ENCODE data around the gene CORIN.

CORIN gene

DNA sequence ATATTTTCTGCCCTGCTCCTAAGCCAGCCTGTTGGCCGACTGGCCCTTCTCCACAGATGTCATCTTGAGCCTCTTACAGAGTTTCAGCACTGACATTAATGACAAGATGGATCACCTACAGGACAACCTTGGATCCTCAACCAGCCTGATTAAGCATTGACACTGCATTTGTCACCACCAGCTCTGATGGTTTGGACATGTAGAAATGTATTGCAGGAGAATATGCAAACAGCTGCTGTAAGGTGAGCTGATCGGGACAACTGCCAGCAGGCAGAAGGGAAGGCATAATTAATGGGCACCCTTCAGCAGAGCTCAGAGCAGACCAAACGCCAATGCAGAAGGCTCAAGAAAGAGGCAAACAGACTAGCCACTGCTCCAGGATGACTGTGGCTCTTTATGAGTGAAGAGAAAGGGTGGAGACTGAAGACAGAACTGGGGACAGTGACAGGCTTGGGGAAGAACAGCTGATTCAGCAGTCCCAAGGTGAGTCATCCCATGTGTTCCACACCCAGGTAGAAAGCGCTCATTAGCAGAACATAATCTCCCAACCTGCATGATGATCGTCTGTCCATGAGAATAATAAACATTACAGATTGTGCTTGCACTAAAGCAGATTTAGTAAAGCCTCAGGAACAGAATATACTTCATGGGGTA, 6.7 kb downstream of the CORIN start:
- H3K4me2 ChIP-seq (ENCODE audit: low read length) = no peak overlapping the region
- H3K9ac ChIP-seq (ENCODE audit: low read depth, low read length) = no peak overlapping the region
- no peaks in the 10 kb centered on the region for H3K9me3 ChIP-seq (replicated peaks; ENCODE audit: low read length)
- peaks cover 3% of the 10 kb centered on the region for H3K36me3 ChIP-seq (ENCODE audit: insufficient read depth, low read length)
- H3K4me3 ChIP-seq (ENCODE audit: low read length) = no peak overlapping the region
- peaks cover 19% of the 10 kb centered on the region for H3K4me1 ChIP-seq (ENCODE audit: control insufficient read depth, insufficient read depth, low read length)
- H3K27me3 ChIP-seq (ENCODE audit: control insufficient read depth, insufficient read depth, low read length) = no peaks in the 10 kb centered on the region

GRCh38 chr4:47830265-47831025, 7.4 kb downstream of the CORIN start:
- Histone ChIP-seq H3K9ac (ENCODE audit: low read depth, low read length) (no peak overlapping the region), H3K4me2 (ENCODE audit: low read length) (no peak overlapping the region), H3K36me3 (ENCODE audit: insufficient read depth, low read length) (peaks cover 3% of the 10 kb centered on the region), H3K4me1 (ENCODE audit: control insufficient read depth, insufficient read depth, low read length) (peaks cover 11% of the 10 kb centered on the region), H3K27me3 (ENCODE audit: control insufficient read depth, insufficient read depth, low read length) (no peaks in the 10 kb centered on the region), H3K9me3 (replicated peaks; ENCODE audit: low read length) (no peaks in the 10 kb centered on the region), H3K4me3 (ENCODE audit: low read length) (no peak overlapping the region)

- Histone ChIP-seq H3K4me1 (ENCODE audit: control insufficient read depth, insufficient read depth, low read length) (peaks cover 4% of the 10 kb centered on the region), H3K9ac (ENCODE audit: low read depth, low read length) (no peak overlapping the region), H3K4me3 (ENCODE audit: low read length) (no peak overlapping the region), H3K9me3 (replicated peaks; ENCODE audit: low read length) (no peaks in the 10 kb centered on the region), H3K4me2 (ENCODE audit: low read length) (no peak overlapping the region), H3K27me3 (ENCODE audit: control insufficient read depth, insufficient read depth, low read length) (no peaks in the 10 kb centered on the region), H3K36me3 (ENCODE audit: insufficient read depth, low read length) (peaks cover 3% of the 10 kb centered on the region)
These were observed 8.4 kb downstream of the CORIN start for GRCh38 chr4:47829438-47829837.

DNA sequence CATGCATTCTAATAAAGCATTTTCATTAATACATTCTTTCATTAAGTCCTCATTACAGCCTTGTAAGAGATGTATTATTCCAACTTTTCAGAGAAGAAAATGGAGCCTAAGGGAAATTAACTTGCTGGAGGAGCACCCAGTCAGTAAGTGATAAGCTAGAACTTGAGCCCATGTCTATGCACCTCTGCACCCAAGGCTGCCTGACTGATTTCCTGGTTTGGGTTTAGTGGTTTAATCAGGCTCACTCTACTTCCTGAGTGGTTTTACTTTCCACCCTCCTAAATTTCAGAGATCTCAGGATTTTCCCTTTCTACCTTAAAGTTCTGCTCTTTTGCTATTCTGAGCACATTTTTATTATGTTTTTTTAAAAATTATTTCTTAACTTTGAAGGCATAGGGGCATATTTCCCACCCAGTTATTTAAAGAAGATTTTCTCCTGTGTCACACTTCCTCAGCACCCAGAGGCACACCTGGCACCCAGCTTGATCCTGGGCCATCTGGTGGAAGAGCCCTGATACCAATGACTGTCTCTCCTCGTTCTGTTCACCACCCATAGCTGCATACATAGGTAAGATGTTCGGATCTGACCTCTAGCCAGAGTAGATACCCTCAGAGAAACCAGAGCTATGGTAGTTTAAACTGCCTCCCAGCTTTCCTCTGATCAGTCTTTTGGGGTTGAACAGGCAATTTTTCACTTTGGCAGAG, 10.4 kb downstream of the CORIN start:
- no peaks in the 10 kb centered on the region for H3K9me3 ChIP-seq (replicated peaks; ENCODE audit: low read length)
- H3K4me2 ChIP-seq (ENCODE audit: low read length) = no peak overlapping the region
- H3K4me1 ChIP-seq (ENCODE audit: control insufficient read depth, insufficient read depth, low read length) = peaks cover 4% of the 10 kb centered on the region
- H3K4me3 ChIP-seq (ENCODE audit: low read length) = no peak overlapping the region
- H3K27me3 ChIP-seq (ENCODE audit: control insufficient read depth, insufficient read depth, low read length) = no peaks in the 10 kb centered on the region
- H3K36me3 ChIP-seq (ENCODE audit: insufficient read depth, low read length) = peaks cover 3% of the 10 kb centered on the region
- no peak overlapping the region for H3K9ac ChIP-seq (ENCODE audit: low read depth, low read length)

- Histone ChIP-seq H3K4me2 (ENCODE audit: low read length) (no peak overlapping the region), H3K27me3 (ENCODE audit: control insufficient read depth, insufficient read depth, low read length) (no peaks in the 10 kb centered on the region), H3K9me3 (replicated peaks; ENCODE audit: low read length) (no peaks in the 10 kb centered on the region), H3K4me3 (ENCODE audit: low read length) (no peak overlapping the region), H3K9ac (ENCODE audit: low read depth, low read length) (no peak overlapping the region), H3K4me1 (ENCODE audit: control insufficient read depth, insufficient read depth, low read length) (no peaks in the 10 kb centered on the region), H3K36me3 (ENCODE audit: insufficient read depth, low read length) (peaks cover 3% of the 10 kb centered on the region)
These were observed 13.0 kb downstream of the CORIN start for GRCh38 chr4:47824840-47825239.

DNA sequence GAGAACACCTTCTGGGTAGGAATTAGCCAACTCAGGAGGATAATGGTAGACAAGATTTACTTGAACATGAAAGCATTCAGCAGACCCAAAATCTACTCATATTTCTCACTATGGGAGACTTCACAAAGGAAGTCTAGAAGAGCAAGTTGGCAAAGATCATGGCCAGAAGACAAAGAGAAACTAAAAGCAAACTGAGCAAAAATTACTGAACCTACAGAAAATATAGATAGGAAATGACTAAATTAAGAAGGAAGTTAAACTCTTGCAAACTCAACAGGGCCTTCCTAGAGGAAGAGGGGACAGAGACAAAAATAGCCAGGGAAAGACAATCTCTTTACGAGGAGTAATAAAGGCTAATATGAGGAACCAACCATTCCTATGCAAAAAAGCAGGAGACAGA, 18.7 kb downstream of the CORIN start:
- Histone ChIP-seq H3K36me3 (ENCODE audit: insufficient read depth, low read length) (no peaks in the 10 kb centered on the region), H3K4me3 (ENCODE audit: low read length) (no peak overlapping the region), H3K9me3 (replicated peaks; ENCODE audit: low read length) (no peaks in the 10 kb centered on the region), H3K4me2 (ENCODE audit: low read length) (peak overlapping the region; percentile 28), H3K27me3 (ENCODE audit: control insufficient read depth, insufficient read depth, low read length) (no peaks in the 10 kb centered on the region), H3K9ac (ENCODE audit: low read depth, low read length) (no peak overlapping the region), H3K4me1 (ENCODE audit: control insufficient read depth, insufficient read depth, low read length) (no peaks in the 10 kb centered on the region)

DNA sequence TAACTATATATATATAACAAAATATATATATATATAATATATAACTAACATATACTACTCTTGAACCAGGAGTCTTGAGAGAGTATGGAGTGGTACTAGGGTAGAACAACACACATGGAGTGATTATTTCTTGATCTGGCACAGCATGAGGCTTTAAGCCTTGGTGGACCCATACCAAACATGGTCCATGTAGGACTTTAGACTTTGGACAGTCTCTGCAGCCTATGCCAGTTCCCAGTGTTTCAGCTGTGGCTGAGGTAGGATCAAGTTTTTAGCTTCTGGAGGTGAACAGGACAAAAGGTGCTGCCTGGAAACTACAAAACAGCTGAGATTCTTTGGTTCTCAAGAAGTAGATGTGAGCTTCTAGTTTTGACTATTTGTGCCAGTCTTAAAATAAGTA, 20.6 kb downstream of the CORIN start:
- Histone ChIP-seq H3K9ac (ENCODE audit: low read depth, low read length) (no peak overlapping the region), H3K27me3 (ENCODE audit: control insufficient read depth, insufficient read depth, low read length) (no peaks in the 10 kb centered on the region)

DNA sequence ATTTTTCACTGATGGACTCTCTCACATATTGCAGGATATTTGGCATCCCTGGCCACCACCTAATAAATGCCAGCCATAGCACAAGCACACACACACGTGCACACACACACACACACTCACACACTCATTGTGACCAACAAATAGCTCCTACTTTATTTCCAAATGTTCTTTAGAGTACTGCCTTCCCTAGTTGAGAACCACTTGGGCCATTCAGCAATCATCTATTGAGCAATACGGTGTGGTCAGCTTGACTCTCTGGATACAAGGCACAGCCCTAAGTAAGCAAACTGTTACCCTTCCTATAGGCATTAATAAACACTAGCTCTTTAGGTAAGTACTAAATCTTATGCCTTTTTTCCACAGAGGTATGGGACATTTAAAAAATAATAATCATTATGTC, 21.1 kb downstream of the CORIN start:
- no peak overlapping the region for H3K9ac ChIP-seq (ENCODE audit: low read depth, low read length)

More for the DNA sequence above, 20.6 kb downstream of the CORIN start:
- no peaks in the 10 kb centered on the region for H3K36me3 ChIP-seq (ENCODE audit: insufficient read depth, low read length)
- no peak overlapping the region for H3K4me2 ChIP-seq (ENCODE audit: low read length)
- no peaks in the 10 kb centered on the region for H3K9me3 ChIP-seq (replicated peaks; ENCODE audit: low read length)
- no peak overlapping the region for H3K4me3 ChIP-seq (ENCODE audit: low read length)
- H3K4me1 ChIP-seq (ENCODE audit: control insufficient read depth, insufficient read depth, low read length) = no peaks in the 10 kb centered on the region

GRCh38 chr4:47814618-47815295, 23.1 kb downstream of the CORIN start:
- Histone ChIP-seq H3K4me3 (ENCODE audit: low read length) (no peak overlapping the region), H3K9me3 (replicated peaks; ENCODE audit: low read length) (no peaks in the 10 kb centered on the region), H3K4me2 (ENCODE audit: low read length) (no peak overlapping the region), H3K9ac (ENCODE audit: low read depth, low read length) (no peak overlapping the region), H3K27me3 (ENCODE audit: control insufficient read depth, insufficient read depth, low read length) (no peaks in the 10 kb centered on the region), H3K4me1 (ENCODE audit: control insufficient read depth, insufficient read depth, low read length) (no peaks in the 10 kb centered on the region), H3K36me3 (ENCODE audit: insufficient read depth, low read length) (no peaks in the 10 kb centered on the region)

More for the DNA sequence above, 21.1 kb downstream of the CORIN start:
- no peaks in the 10 kb centered on the region for H3K9me3 ChIP-seq (replicated peaks; ENCODE audit: low read length)
- no peak overlapping the region for H3K4me3 ChIP-seq (ENCODE audit: low read length)
- no peaks in the 10 kb centered on the region for H3K4me1 ChIP-seq (ENCODE audit: control insufficient read depth, insufficient read depth, low read length)
- no peaks in the 10 kb centered on the region for H3K36me3 ChIP-seq (ENCODE audit: insufficient read depth, low read length)
- H3K4me2 ChIP-seq (ENCODE audit: low read length) = no peak overlapping the region
- H3K27me3 ChIP-seq (ENCODE audit: control insufficient read depth, insufficient read depth, low read length) = no peaks in the 10 kb centered on the region

- Histone ChIP-seq H3K4me1 (ENCODE audit: control insufficient read depth, insufficient read depth, low read length) (no peaks in the 10 kb centered on the region), H3K4me3 (ENCODE audit: low read length) (no peak overlapping the region), H3K9ac (ENCODE audit: low read depth, low read length) (no peak overlapping the region), H3K27me3 (ENCODE audit: control insufficient read depth, insufficient read depth, low read length) (no peaks in the 10 kb centered on the region), H3K9me3 (replicated peaks; ENCODE audit: low read length) (no peaks in the 10 kb centered on the region), H3K4me2 (ENCODE audit: low read length) (no peak overlapping the region), H3K36me3 (ENCODE audit: insufficient read depth, low read length) (no peaks in the 10 kb centered on the region)
These were observed 28.1 kb downstream of the CORIN start for GRCh38 chr4:47809654-47810203.

DNA sequence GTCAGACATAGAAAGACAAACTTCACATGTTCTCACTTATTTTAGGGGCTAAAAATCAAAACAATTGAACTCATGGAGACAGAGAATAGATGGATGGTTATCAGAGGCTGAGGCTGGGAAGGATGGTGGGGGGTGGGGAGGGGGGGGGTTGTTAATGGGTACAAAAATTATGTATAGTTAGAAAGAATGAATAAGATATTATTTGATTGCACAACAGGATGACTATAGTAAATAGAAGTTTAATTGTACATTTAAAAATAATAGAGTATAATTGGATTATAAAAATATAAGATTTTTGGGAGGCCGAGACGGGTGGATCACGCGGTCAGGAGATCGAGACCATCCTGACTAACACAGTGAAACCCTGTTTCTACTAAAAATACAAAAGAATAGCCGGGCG, 33.3 kb downstream of the CORIN start:
- H3K4me3 ChIP-seq (ENCODE audit: low read length) = no peak overlapping the region
- no peak overlapping the region for H3K9ac ChIP-seq (ENCODE audit: low read depth, low read length)
- H3K27me3 ChIP-seq (ENCODE audit: control insufficient read depth, insufficient read depth, low read length) = no peaks in the 10 kb centered on the region
- no peak overlapping the region for H3K4me2 ChIP-seq (ENCODE audit: low read length)
- no peaks in the 10 kb centered on the region for H3K4me1 ChIP-seq (ENCODE audit: control insufficient read depth, insufficient read depth, low read length)
- H3K9me3 ChIP-seq (replicated peaks; ENCODE audit: low read length) = no peaks in the 10 kb centered on the region
- peaks cover 3% of the 10 kb centered on the region for H3K36me3 ChIP-seq (ENCODE audit: insufficient read depth, low read length)
